HG02870 (cell line): ENCODE results near the gene TOPBP1.
"Not testable (repeated sequence)": the region's sequence is repeated elsewhere in the genome, so short reads cannot be mapped to it uniquely, and the experiment has no call there.

ENCODE experiments used
- ATAC-seq: cut with Tn5 transposase; IDR thresholded peaks from one replicate; pipeline ENCODE4 v1.9.1; 2021; ENCODE audit warnings: mild to moderate bottlenecking, moderate library complexity; ENCODE audit not compliant: unreplicated experiment

Gene TOPBP1

GRCh38 chr3:133674290-133674919 is 12.7 kb upstream of the TOPBP1 start:
- no peak for ATAC-seq

- no peak for ATAC-seq
Measured at GRCh38 chr3:133673746-133674145, 12.0 kb upstream of the TOPBP1 start.

GRCh38 chr3:133672461-133672860 is 10.7 kb upstream of the TOPBP1 start:
- no peak for ATAC-seq

GRCh38 chr3:133670525-133670995 is 8.8 kb upstream of the TOPBP1 start:
- ATAC-seq: no peak

- no peak for ATAC-seq
Measured at GRCh38 chr3:133669949-133670524, 8.3 kb upstream of the TOPBP1 start.

GRCh38 chr3:133667118-133667517 is 5.4 kb upstream of the TOPBP1 start:
- no peak for ATAC-seq

GRCh38 chr3:133665188-133665587 is 3.4 kb upstream of the TOPBP1 start:
- ATAC-seq: not testable (repeated sequence)

- ATAC-seq: peak; percentile 45
Measured at GRCh38 chr3:133663569-133664313, 2.0 kb upstream of the TOPBP1 start.

GRCh38 chr3:133662278-133662651 is 524 bp upstream of the TOPBP1 start:
- ATAC-seq: peak; percentile 36

GRCh38 chr3:133659806-133660205 is 1.9 kb downstream of the TOPBP1 start:
- ATAC-seq: no peak

- ATAC-seq: no peak
Measured at GRCh38 chr3:133655731-133656515, 5.8 kb downstream of the TOPBP1 start.

GRCh38 chr3:133649486-133650068 is 12.2 kb downstream of the TOPBP1 start:
- no peak for ATAC-seq

- ATAC-seq: no peak
Measured at GRCh38 chr3:133644768-133645167, 17.0 kb downstream of the TOPBP1 start.

- ATAC-seq: no peak
Measured at GRCh38 chr3:133643611-133644010, 18.1 kb downstream of the TOPBP1 start.

GRCh38 chr3:133641254-133641653 is 20.5 kb downstream of the TOPBP1 start:
- no peak for ATAC-seq

GRCh38 chr3:133633439-133633838 is 28.3 kb downstream of the TOPBP1 start:
- ATAC-seq: no peak

GRCh38 chr3:133629146-133629545 is 32.6 kb downstream of the TOPBP1 start:
- no peak for ATAC-seq

GRCh38 chr3:133627789-133628188 is 34.0 kb downstream of the TOPBP1 start:
- ATAC-seq: no peak

- ATAC-seq: peak; percentile 99
Measured at GRCh38 chr3:133620066-133620784, 41.5 kb downstream of the TOPBP1 start.

GRCh38 chr3:133611534-133611933 is 50.2 kb downstream of the TOPBP1 start:
- ATAC-seq: no peak
